Activated naive CD4-positive, alpha-beta T cell treated with anti-CD3 and anti-CD28 coated beads, Interleukin-2, amount 10 ng/mL, durations not matched to agents 5 hours and 36 hours (primary cell): ENCODE data around the gene SIM2. TPM values are rescaled to one million over a fixed set of nuclear protein-coding genes. Genes with fewer than 3 reads are reported as not detected.

Experiments
- total RNA-seq, 2 experiments: library from RNA; stranded (reverse); gene quantifications; one replicate each; pipeline ENCODE4 v1.2.3, GENCODE V29; 2021

The SIM2 gene, protein sequence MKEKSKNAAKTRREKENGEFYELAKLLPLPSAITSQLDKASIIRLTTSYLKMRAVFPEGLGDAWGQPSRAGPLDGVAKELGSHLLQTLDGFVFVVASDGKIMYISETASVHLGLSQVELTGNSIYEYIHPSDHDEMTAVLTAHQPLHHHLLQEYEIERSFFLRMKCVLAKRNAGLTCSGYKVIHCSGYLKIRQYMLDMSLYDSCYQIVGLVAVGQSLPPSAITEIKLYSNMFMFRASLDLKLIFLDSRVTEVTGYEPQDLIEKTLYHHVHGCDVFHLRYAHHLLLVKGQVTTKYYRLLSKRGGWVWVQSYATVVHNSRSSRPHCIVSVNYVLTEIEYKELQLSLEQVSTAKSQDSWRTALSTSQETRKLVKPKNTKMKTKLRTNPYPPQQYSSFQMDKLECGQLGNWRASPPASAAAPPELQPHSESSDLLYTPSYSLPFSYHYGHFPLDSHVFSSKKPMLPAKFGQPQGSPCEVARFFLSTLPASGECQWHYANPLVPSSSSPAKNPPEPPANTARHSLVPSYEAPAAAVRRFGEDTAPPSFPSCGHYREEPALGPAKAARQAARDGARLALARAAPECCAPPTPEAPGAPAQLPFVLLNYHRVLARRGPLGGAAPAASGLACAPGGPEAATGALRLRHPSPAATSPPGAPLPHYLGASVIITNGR
- not detected for total RNA-seq

GRCh38 chr21:36698981-36699545 is at the start of gene SIM2:
TSS of gene SIM2 (plus strand) at chr21:36699115. CDS start at chr21:36699747, 632 bp downstream.

Other genes with a start within 250 kb of the SIM2 start
- not detected for gene CLDN14, start 219.0 kb upstream of the SIM2 start, total RNA-seq